Stimulated activated CD4-positive, alpha-beta T cell treated with anti-CD3 and anti-CD28 coated beads, Interleukin-15, amount 100 ng/mL, for 1 hour (primary cell): Measurements from ENCODE around the gene BMPR1B.

Experiments
- DNase-seq, 2 donors: peaks; one replicate each; pipeline ENCODE4 v3.0.0-alpha.2; 2020; ENCODE audit warnings: low read depth in 1 of 2, low spot score in 1 of 2

Gene BMPR1B

GRCh38 chr4:94757192-94758140 is at the start of gene BMPR1B:
Gene BMPR1B, plus strand, starts transcription at chr4:94757955. Its CDS starts 346,470 bp downstream, at chr4:95104425.
- no peak for DNase-seq

GRCh38 chr4:94711635-94712034 is 46.1 kb upstream of the BMPR1B start:
- no peak for DNase-seq

GRCh38 chr4:94714365-94715160 is 43.2 kb upstream of the BMPR1B start:
- no peak for DNase-seq

- DNase-seq, result no peak
Measured at GRCh38 chr4:94715726-94716125, 42.0 kb upstream of the BMPR1B start.

- no peak for DNase-seq
Measured at GRCh38 chr4:94721310-94721709, 36.4 kb upstream of the BMPR1B start.

GRCh38 chr4:94722270-94722669 is 35.5 kb upstream of the BMPR1B start:
- no peak for DNase-seq

GRCh38 chr4:94722748-94723147 is 35.0 kb upstream of the BMPR1B start:
- no peak for DNase-seq

- DNase-seq, result no peak
Measured at GRCh38 chr4:94724016-94724790, 33.6 kb upstream of the BMPR1B start.

GRCh38 chr4:94726524-94727123 is 31.1 kb upstream of the BMPR1B start:
- no peak for DNase-seq

- DNase-seq, result no peak
Measured at GRCh38 chr4:94728056-94728766, 29.5 kb upstream of the BMPR1B start.

- no peak for DNase-seq
Measured at GRCh38 chr4:94732358-94732698, 25.4 kb upstream of the BMPR1B start.

GRCh38 chr4:94739741-94740140 is 18.0 kb upstream of the BMPR1B start:
- no peak for DNase-seq

- DNase-seq, result no peak
Measured at GRCh38 chr4:94741304-94741703, 16.5 kb upstream of the BMPR1B start.

- DNase-seq, result no peak
Measured at GRCh38 chr4:94743838-94744237, 13.9 kb upstream of the BMPR1B start.

- DNase-seq, result no peak
Measured at GRCh38 chr4:94744850-94745249, 12.9 kb upstream of the BMPR1B start.

- DNase-seq, result no peak
Measured at GRCh38 chr4:94746746-94747145, 11.0 kb upstream of the BMPR1B start.

- DNase-seq, result no peak
Measured at GRCh38 chr4:94758141-94758699, 465 bp downstream of the BMPR1B start.

- DNase-seq, result no peak
Measured at GRCh38 chr4:94758700-94759399, 1.1 kb downstream of the BMPR1B start.

GRCh38 chr4:94759767-94760211 is 2.0 kb downstream of the BMPR1B start:
- DNase-seq, result no peak
